Epidermal melanocyte (primary cell): ENCODE data around the gene C12orf76.
"Not testable (repeated sequence)": the region's sequence is repeated elsewhere in the genome, so short reads cannot be mapped to it uniquely, and the experiment has no call there.

Source experiments
- DNase-seq: peaks from one replicate; pipeline ENCODE4 v3.0.0; 2011; ENCODE audit warnings: low spot score; ENCODE audit not compliant: insufficient read length

C12orf76 gene

GRCh38 chr12:110065540-110065939 is 17.2 kb upstream of the C12orf76 start:
- DNase-seq: no peak

- DNase-seq: no peak
Observed at GRCh38 chr12:110062241-110062640, 13.9 kb upstream of the C12orf76 start.

GRCh38 chr12:110059651-110060000 is 11.3 kb upstream of the C12orf76 start:
- DNase-seq: no peak

GRCh38 chr12:110058875-110059615 is 10.7 kb upstream of the C12orf76 start:
- no peak for DNase-seq

GRCh38 chr12:110056643-110057042 is 8.3 kb upstream of the C12orf76 start:
- DNase-seq: not testable (repeated sequence)

GRCh38 chr12:110055375-110056352 is 7.3 kb upstream of the C12orf76 start:
- DNase-seq: not testable (repeated sequence)

GRCh38 chr12:110050927-110051326 is 2.6 kb upstream of the C12orf76 start:
- DNase-seq: no peak

- DNase-seq: not testable (repeated sequence)
Observed at GRCh38 chr12:110049666-110050065, 1.3 kb upstream of the C12orf76 start.

GRCh38 chr12:110049034-110049433 is 712 bp upstream of the C12orf76 start:
- DNase-seq: not testable (repeated sequence)

GRCh38 chr12:110047297-110047940 is 903 bp downstream of the C12orf76 start:
- no peak for DNase-seq

- DNase-seq: no peak
Observed at GRCh38 chr12:110046451-110047187, 1.7 kb downstream of the C12orf76 start.

GRCh38 chr12:110042264-110042663 is 6.1 kb downstream of the C12orf76 start:
- DNase-seq: no peak

GRCh38 chr12:110039085-110039807 is 9.1 kb downstream of the C12orf76 start:
- DNase-seq: no peak

GRCh38 chr12:110038741-110039084 is 9.6 kb downstream of the C12orf76 start:
- no peak for DNase-seq

- DNase-seq: no peak
Observed at GRCh38 chr12:110037315-110037714, 11.0 kb downstream of the C12orf76 start.

- no peak for DNase-seq
Observed at GRCh38 chr12:110035534-110036104, 12.7 kb downstream of the C12orf76 start.

- DNase-seq: no peak
Observed at GRCh38 chr12:110033888-110034287, 14.4 kb downstream of the C12orf76 start.

GRCh38 chr12:110029290-110029815 is 19.0 kb downstream of the C12orf76 start:
- DNase-seq: no peak

GRCh38 chr12:110028323-110028722 is 20.0 kb downstream of the C12orf76 start:
- DNase-seq: no peak

GRCh38 chr12:110024051-110024450 is 24.3 kb downstream of the C12orf76 start:
- no peak for DNase-seq
